Neural cell (in vitro differentiated cells): ENCODE data around the gene QKI. TPM values are rescaled to one million over a fixed set of nuclear protein-coding genes. Genes with fewer than 3 reads are reported as not detected.

Source experiments
- H2AFZ ChIP-seq: fragments of 200-600, 300-800 bp; sonication (generic), shearing (Covaris generic); 2 replicates; pipeline ENCODE4 v1.6.0; 2014; ENCODE audit warnings: low read depth, mild to moderate bottlenecking, antibody characterized with exemption, low read length, moderate library complexity
- H3F3A ChIP-seq: fragments of 200-600 bp; shearing (Covaris generic); 2 replicates; pipeline ENCODE4 v1.6.1; 2016; ENCODE audit warnings: mild to moderate bottlenecking, moderate library complexity, mixed read lengths, antibody characterized with exemption, low read length; ENCODE audit not compliant: insufficient read depth, poor library complexity, severe bottlenecking
- H3K27ac ChIP-seq: fragments of 200-600, 300-800 bp; sonication (generic), shearing (Covaris generic); 2 replicates; pipeline ENCODE4 v1.5.1; 2014; ENCODE audit warnings: mild to moderate bottlenecking, low read length, moderate library complexity
- H3K27me3 ChIP-seq: fragments of 300-800, 200-600 bp; sonication (generic), shearing (Covaris generic); 2 replicates; pipeline ENCODE4 v1.6.0; 2014; ENCODE audit warnings: mild to moderate bottlenecking, low read depth, low read length, moderate library complexity; ENCODE audit not compliant: insufficient read depth
- H3K36me3 ChIP-seq: fragments of 300-800, 200-600 bp; sonication (generic), shearing (Covaris generic); 2 replicates; pipeline ENCODE4 v1.5.1; 2014; ENCODE audit warnings: mild to moderate bottlenecking, antibody characterized with exemption, low read length, moderate library complexity; ENCODE audit not compliant: insufficient read depth
- H3K4me2 ChIP-seq: fragments of 300-800, 200-600 bp; sonication (generic), shearing (Covaris generic); 2 replicates; pipeline ENCODE4 v1.6.0; 2014; ENCODE audit warnings: mild to moderate bottlenecking, low read length
- H3K4me3 ChIP-seq: fragments of 300-800, 200-600 bp; sonication (generic), shearing (Covaris generic); 2 replicates; pipeline ENCODE4 v1.5.1; 2014; ENCODE audit warnings: mild to moderate bottlenecking, low read length, moderate library complexity
- H3K79me2 ChIP-seq: fragments of 200-600 bp; shearing (Covaris generic); replicated peaks from 2 replicates; pipeline ENCODE4 v1.6.0; 2014; ENCODE audit warnings: mild to moderate bottlenecking, low read length, moderate library complexity; ENCODE audit not compliant: insufficient read depth
- H3K9ac ChIP-seq: fragments of 300-800, 200-600 bp; sonication (generic), shearing (Covaris generic); 2 replicates; pipeline ENCODE4 v1.6.1; 2016; ENCODE audit warnings: mild to moderate bottlenecking, low read length, mixed read lengths
- H3K9me2 ChIP-seq: fragments of 200-600 bp; shearing (Covaris generic); 2 replicates; pipeline ENCODE4 v1.6.1; 2016; ENCODE audit warnings: mild to moderate bottlenecking, low read length, mixed read lengths; ENCODE audit not compliant: insufficient read depth
- H3K9me3 ChIP-seq: fragments of 200-600, 300-800 bp; sonication (generic), shearing (Covaris generic); 2 replicates; pipeline ENCODE4 v1.6.1; 2016; ENCODE audit warnings: mild to moderate bottlenecking, mixed run types, low read length, moderate library complexity, mixed read lengths
- H4K20me1 ChIP-seq: fragments of 200-600 bp; shearing (Covaris generic); 2 replicates; pipeline ENCODE4 v1.6.1; 2016; ENCODE audit warnings: mild to moderate bottlenecking, mixed run types; ENCODE audit not compliant: insufficient read depth
- CTCF ChIP-seq: fragments of 450-650 bp; IDR thresholded peaks from 2 replicates; pipeline ENCODE4 v1.5.1; 2014; ENCODE audit warnings: antibody characterized with exemption, mild to moderate bottlenecking, moderate library complexity; ENCODE audit not compliant: poor library complexity, severe bottlenecking
- EP300 ChIP-seq: fragments of 450-650 bp; conservative IDR thresholded peaks from 2 replicates; pipeline ENCODE4 v1.6.1; 2014; ENCODE audit warnings: antibody characterized with exemption, mild to moderate bottlenecking, moderate library complexity; ENCODE audit not compliant: poor library complexity, severe bottlenecking
- EZH2 ChIP-seq: fragments of 200-600, 300-800 bp; shearing (Covaris generic), sonication (generic); IDR thresholded peaks from 2 replicates; pipeline ENCODE4 v1.6.1; 2014; ENCODE audit warnings: antibody characterized with exemption, low read length, borderline replicate concordance, mild to moderate bottlenecking; ENCODE audit not compliant: insufficient read depth, poor library complexity, severe bottlenecking
- MXI1 ChIP-seq: fragments of 450-650 bp; conservative IDR thresholded peaks from 2 replicates; pipeline ENCODE4 v1.6.1; 2014; ENCODE audit warnings: antibody characterized with exemption, mild to moderate bottlenecking; ENCODE audit not compliant: poor library complexity, severe bottlenecking
- POLR2AphosphoS5 ChIP-seq: IDR thresholded peaks from 2 replicates; pipeline ENCODE4 v1.6.1; 2012
- RAD21 ChIP-seq: fragments of 450-650 bp; conservative IDR thresholded peaks from 2 replicates; pipeline ENCODE4 v1.6.1; 2014; ENCODE audit warnings: antibody characterized with exemption, mild to moderate bottlenecking, moderate library complexity
- REST ChIP-seq: IDR thresholded peaks from 2 replicates; pipeline ENCODE4 v1.6.1; 2012; ENCODE audit warnings: borderline replicate concordance
- SMC3 ChIP-seq: fragments of 450-650 bp; conservative IDR thresholded peaks from 2 replicates; pipeline ENCODE4 v1.6.1; 2014; ENCODE audit warnings: antibody characterized with exemption, mild to moderate bottlenecking, moderate library complexity; ENCODE audit not compliant: poor library complexity
- TAF1 ChIP-seq: IDR thresholded peaks from 2 replicates; pipeline ENCODE4 v1.6.1; 2012; ENCODE audit warnings: low read depth
- polyA plus RNA-seq: library from polyadenylated mRNA; depleted of rRNA; stranded (reverse); fragments of >200 nt; gene quantifications from 2 replicates; pipeline ENCODE4 v1.2.3, GENCODE V29; 2014

QKI gene
- polyA plus RNA-seq, 1 donor from 2014 or later: 39.0 TPM

- peaks cover 21% of the 10 kb centered on the region for H3K79me2 ChIP-seq
- no peaks in the 10 kb centered on the region for H4K20me1 ChIP-seq
- no peak overlapping the region for H3K4me2 ChIP-seq
- H3K36me3 ChIP-seq: no peaks in the 10 kb centered on the region
- TF ChIP-seq RAD21 (no peak), SMC3 (no peak), POLR2AphosphoS5 (no peak), EP300 (no peak), TAF1 (no peak), CTCF (no peak)
- no peaks in the 10 kb centered on the region for H3K9me2 ChIP-seq
- no peak overlapping the region for H2AFZ ChIP-seq
- no peaks in the 10 kb centered on the region for H3K27me3 ChIP-seq
- no peak overlapping the region for H3K27ac ChIP-seq
- no peak overlapping the region for H3K4me3 ChIP-seq
- H3F3A ChIP-seq: peaks cover 9% of the 10 kb centered on the region
- H3K9ac ChIP-seq: no peak overlapping the region
- H3K9me3 ChIP-seq: no peaks in the 10 kb centered on the region
Observed at GRCh38 chr6:163408352-163408991, 6.0 kb upstream of the QKI start.

- Histone ChIP-seq H3K79me2 (peaks cover 21% of the 10 kb centered on the region), H3K27me3 (no peaks in the 10 kb centered on the region), H2AFZ (no peak overlapping the region), H3K9me3 (no peaks in the 10 kb centered on the region), H3K4me3 (no peak overlapping the region), H3K36me3 (no peaks in the 10 kb centered on the region), H3K9me2 (no peaks in the 10 kb centered on the region), H3F3A (peaks cover 9% of the 10 kb centered on the region), H3K27ac (no peak overlapping the region), H4K20me1 (no peaks in the 10 kb centered on the region), H3K9ac (no peak overlapping the region), H3K4me2 (no peak overlapping the region)
- TF ChIP-seq CTCF (no peak), TAF1 (no peak), POLR2AphosphoS5 (no peak), MXI1 (no peak), REST (no peak), EP300 (no peak), RAD21 (no peak), SMC3 (no peak), EZH2 (no peak)
Observed at GRCh38 chr6:163409712-163410111, 4.8 kb upstream of the QKI start.
